Esophagus mucosa (tissue), 1 donor: ENCODE data around the gene C6orf132. TPM values are rescaled to one million over a fixed set of nuclear protein-coding genes. Genes with fewer than 3 reads are reported as not detected.
A peak's percentile ranks its signal among the peaks of the same experiment; 100 is the strongest.

Experiments
- ATAC-seq: fragments of 200-7000 bp; cut with Tn5 transposase; one replicate; pipeline ENCODE4 v1.9.1; 2020
- total RNA-seq: library from RNA; stranded (reverse); gene quantifications from one replicate; pipeline ENCODE4 v1.2.4, GENCODE V29; 2023
- donor health status: DM: yes; HTN: yes; CAD: no.

Gene C6orf132
- total RNA-seq, 1 donor from 2014 or later, result 216 TPM

DNA sequence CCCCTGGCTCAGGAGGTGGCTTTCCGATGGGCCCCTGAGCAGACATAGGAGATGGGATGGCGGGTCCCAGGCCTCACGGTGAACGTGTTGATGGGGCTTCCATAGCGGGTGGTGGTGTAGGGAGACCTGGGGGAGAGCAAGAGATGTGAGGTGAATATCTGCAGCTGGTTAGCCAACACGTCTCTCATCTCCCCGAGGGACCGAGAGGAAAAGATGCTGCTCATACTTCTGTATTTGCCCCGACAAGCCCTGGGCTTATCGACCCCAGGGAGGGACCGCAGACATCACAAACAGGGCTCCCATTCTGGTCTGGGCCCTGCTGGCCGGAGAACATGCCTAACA is 38.7 kb downstream of the C6orf132 start:
- no peak for ATAC-seq

GRCh38 chr6:42103216-42103615 is 39.2 kb downstream of the C6orf132 start:
- ATAC-seq, result no peak

GRCh38 chr6:42101186-42101657 is 41.2 kb downstream of the C6orf132 start:
- peak; percentile 10 for ATAC-seq

- ATAC-seq, result peak; percentile 18
These were observed 42.2 kb downstream of the C6orf132 start for GRCh38 chr6:42100029-42100901.

- peak; percentile 81 for ATAC-seq
These were observed 42.9 kb downstream of the C6orf132 start for GRCh38 chr6:42099340-42100028.

DNA sequence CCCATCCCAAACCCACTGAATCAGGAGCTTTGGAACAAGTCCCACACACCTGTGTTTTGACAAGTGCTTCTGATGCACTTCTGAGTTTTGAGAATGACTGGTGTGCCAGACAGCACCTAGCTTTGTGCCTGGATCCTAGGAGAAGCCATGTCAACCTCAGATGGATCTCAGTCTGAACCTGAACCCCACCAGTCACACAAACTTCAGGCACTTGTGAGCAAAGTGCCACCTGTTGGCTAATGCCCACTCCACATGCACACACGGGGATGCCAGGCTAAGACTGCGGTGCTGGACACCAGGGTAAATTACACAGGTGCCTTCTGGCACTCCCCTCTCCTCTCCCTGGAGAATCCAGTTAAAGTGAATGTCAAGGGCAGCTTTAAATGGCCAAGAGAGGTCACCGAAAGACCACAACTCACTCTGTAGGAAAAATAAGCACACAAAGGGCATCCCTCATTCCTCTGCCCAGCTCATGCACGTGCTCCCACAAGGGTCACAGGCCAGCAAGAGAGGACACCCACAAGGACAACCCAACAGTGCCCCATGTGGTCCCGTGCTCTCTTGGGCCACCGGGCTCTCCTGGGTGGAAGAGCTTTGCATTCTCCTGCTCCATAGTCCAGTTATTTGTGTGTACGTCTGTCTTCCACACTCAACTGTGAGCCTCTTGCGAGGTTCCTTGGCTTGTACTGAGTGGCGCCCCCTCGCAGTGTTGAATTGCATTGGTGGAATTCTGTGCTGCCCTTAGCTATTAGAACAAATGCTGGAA is 46.5 kb downstream of the C6orf132 start:
- no peak for ATAC-seq

GRCh38 chr6:42095094-42095493 is 47.3 kb downstream of the C6orf132 start:
- peak; percentile 22 for ATAC-seq

- peak; percentile 13 for ATAC-seq
These were observed 48.7 kb downstream of the C6orf132 start for GRCh38 chr6:42093582-42094329.

DNA sequence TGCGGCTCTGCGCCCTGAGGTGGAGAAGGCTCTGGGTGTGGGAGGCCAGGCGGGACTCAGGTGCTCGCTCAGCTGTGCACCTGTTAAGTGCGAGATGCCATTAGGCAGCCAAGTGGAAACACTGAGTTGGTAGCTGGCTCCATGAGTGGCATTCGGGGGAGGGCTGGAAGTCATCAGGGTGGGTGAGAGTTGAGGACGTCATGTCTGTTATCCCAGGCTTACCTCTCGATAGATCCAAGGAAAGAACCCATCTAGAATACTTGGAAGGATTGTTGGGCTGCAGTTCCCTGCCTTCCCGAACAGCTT is 50.7 kb downstream of the C6orf132 start:
- ATAC-seq, result peak; percentile 31

DNA sequence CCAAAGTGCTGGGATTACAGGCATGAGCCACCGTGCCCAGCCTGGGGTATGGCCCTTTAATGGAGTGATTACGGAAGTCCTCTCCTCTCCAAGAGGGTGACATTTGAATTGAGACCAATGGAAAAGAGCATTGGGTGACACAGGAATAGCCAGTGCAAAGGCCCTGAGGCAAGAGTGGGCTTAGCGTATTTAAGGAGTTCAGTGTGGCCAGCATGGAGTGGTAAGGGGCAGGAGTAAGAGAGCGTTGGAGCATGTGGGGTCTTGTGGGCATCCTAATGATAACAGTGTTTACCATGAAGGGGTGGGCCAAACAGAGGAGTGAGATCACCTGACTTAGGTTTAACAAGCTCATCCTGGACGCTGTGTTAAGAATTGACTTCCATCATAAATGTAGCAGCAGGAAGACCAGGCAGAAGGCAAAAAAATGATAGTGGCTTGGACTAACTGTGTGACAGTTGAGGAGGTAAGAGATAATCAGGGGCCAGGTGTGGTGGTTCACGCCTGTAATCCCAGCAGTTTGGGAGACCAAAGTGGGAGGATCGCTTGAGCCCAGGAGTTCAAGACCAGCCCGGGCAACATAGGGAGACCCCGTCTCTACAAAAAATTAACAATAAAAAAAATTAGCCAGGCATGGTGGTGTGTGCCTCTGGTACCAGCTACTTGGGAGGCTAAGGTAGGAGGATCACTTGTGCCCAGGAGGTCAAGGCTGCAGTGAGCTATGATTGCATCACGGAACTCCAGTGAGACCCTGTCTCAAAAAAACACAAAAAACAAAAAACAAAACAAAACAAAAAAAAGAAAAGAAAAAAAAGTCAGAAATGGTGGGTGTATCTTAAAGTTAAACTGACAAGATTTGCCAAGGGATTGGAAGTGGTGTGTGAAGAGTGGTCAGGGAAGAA is 51.4 kb downstream of the C6orf132 start:
- ATAC-seq, result no peak

GRCh38 chr6:42088101-42088591 is 54.3 kb downstream of the C6orf132 start:
- peak; percentile 69 for ATAC-seq

DNA sequence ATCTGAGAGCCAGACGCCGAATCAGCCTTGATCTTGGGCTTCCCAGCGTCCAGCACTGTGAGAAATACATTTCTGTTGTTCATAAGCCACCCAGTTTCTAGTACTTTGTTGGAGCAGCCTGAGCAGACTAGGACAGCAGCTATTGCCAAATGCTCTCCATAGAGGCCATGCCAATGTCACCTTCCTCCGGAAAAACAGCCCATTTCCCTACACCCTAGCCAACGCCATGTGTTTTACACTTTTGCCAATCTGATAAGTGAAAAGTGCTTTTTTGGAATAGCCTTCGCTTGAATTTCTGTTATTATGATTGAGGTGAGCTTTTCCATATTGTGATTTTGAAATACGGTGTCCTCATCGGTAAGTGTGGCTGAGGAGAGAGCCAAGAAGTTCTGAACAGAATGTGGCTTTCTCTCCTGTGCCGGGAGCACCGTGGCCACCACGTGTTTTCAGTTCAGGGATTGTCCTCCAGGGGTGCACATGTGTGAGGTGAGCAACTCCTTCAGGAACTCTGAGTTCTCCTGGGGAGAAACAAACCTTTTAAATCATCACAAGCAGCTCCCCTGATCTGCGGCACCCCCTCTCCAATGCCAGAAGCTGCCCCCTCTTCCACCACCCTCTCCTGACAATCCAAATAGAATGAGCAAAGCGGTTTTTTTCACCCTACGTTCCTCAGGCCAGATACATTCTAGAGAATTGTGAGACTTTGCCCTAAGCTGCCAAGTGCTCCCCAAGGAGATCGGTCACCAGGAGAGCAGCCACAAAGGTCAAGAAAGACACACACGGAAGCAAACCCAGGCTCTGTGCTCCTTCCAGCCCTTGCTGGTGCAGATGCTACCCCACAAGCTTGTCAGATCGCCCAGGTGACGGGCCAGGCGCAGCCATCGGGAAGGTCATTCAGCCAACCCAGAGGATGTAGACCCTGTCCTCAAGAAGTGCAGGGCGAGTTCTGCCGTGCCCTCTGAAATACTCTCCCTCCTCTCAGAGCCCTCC is 56.1 kb downstream of the C6orf132 start:
- ATAC-seq, result peak; percentile 15

DNA sequence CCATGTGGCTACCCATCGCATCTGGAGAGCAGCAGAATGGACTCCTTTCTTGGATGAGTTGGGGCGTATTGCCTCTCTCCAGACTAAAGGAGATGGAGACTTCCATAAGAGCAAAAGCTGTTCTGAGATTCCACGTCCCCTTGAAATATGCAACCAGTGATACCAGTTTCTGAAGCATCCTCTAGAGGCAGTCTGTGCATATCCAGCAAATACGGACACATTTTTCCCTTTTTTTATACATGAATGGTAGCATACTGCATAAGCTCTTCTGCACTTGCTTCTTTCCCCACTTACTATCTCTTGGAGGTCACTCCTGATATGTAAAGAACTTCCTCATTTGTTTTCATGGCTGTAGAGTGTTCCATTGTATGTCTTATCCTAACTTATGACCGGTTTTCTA is 57.5 kb downstream of the C6orf132 start:
- ATAC-seq, result no peak

GRCh38 chr6:42083530-42083929 is 58.9 kb downstream of the C6orf132 start:
- no peak for ATAC-seq

GRCh38 chr6:42079941-42080464 is 62.4 kb downstream of the C6orf132 start:
- ATAC-seq, result no peak

DNA sequence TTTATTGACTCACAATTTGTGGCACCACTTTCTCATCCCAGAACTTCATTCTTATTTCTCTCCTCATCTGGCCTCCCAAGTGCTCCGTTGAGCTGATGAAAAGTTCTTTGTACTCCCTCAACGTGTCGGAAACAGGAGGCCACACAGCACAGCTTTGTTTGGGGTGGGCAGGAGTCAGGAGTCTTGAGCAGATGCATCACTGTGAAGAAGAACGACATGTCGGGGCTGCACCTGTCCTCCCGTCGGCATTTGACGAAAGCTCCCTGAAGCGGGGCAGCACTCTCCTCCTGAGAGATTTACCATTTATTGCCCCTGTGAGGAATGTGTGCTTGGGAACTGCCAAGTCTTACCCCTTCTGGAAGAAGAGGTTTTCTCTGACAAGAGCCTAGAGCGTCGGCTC is 64.0 kb downstream of the C6orf132 start:
- ATAC-seq, result no peak

- peak; percentile 81 for ATAC-seq
These were observed 67.1 kb downstream of the C6orf132 start for GRCh38 chr6:42075159-42075838.

DNA sequence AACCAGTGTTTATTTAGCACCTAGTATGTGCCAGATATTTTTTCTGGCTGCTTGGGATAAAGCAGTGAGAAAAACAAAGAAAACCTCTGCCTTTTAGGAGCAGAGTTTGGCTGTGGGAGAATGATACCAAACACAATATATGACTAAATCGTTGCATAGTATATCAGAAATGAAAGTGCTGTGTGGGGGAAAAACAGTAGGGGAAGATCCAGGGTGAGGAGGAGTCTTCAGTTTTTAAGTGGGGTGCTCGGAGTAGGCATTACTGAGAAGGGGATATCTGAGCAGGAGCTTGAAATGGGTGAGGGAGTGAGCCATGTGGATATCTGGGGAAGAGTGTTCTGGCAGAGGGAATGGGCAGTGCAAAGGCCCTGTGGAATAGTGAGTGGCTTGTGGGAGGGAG is 69.1 kb downstream of the C6orf132 start:
- no peak for ATAC-seq
